ENCODE results near the gene CCR6.

Gene CCR6

GRCh38 chr6:167146977-167147376, 24.1 kb downstream of the CCR6 start:
- no peak for DNase-seq (ENCODE audit: low read depth)
- TF ChIP-seq POLR2A (IDR thresholded peaks at IDR 0.05; ENCODE audit: extremely low read depth, insufficient read length) (no peak), MYC (IDR thresholded peaks at IDR 0.05; ENCODE audit: low read depth, low read length) (no peak), MAX (IDR thresholded peaks at IDR 0.05; ENCODE audit: low read depth, low read length) (no peak)
- TF ChIP-seq, protein P1, sequence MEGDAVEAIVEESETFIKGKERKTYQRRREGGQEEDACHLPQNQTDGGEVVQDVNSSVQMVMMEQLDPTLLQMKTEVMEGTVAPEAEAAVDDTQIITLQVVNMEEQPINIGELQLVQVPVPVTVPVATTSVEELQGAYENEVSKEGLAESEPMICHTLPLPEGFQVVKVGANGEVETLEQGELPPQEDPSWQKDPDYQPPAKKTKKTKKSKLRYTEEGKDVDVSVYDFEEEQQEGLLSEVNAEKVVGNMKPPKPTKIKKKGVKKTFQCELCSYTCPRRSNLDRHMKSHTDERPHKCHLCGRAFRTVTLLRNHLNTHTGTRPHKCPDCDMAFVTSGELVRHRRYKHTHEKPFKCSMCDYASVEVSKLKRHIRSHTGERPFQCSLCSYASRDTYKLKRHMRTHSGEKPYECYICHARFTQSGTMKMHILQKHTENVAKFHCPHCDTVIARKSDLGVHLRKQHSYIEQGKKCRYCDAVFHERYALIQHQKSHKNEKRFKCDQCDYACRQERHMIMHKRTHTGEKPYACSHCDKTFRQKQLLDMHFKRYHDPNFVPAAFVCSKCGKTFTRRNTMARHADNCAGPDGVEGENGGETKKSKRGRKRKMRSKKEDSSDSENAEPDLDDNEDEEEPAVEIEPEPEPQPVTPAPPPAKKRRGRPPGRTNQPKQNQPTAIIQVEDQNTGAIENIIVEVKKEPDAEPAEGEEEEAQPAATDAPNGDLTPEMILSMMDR (IDR thresholded peaks at IDR 0.05; ENCODE audit: low read depth, low read length) = no peak
- H3K4me3 ChIP-seq (ENCODE audit: low read depth, low read length) = no peak overlapping the region

DNA sequence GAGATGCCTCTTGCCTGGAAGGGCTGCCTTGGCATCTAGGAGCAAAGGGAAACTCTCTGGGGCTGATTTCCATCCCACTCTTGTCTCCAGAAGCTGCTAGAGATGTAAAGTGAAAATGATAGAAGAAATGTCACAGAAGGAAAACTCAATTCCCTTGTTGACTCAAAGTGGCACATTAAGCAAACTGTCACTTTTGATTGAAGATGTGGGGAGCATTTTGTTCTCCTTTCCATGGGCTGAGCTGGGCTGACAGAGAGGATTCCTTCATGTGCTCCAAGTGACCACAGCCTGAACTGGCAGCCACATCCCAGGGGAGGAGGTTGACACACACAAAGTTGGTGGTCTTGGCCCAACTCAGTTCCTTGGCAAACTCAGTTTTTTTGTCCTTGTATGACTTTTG, 25.1 kb downstream of the CCR6 start:
- TF ChIP-seq POLR2A (IDR thresholded peaks at IDR 0.05; ENCODE audit: extremely low read depth, insufficient read length) (no peak), MYC (IDR thresholded peaks at IDR 0.05; ENCODE audit: low read depth, low read length) (no peak), MAX (IDR thresholded peaks at IDR 0.05; ENCODE audit: low read depth, low read length) (no peak)
- TF ChIP-seq, protein P1 (IDR thresholded peaks at IDR 0.05; ENCODE audit: low read depth, low read length) = no peak
- DNase-seq (ENCODE audit: low read depth) = no peak
- H3K4me3 ChIP-seq (ENCODE audit: low read depth, low read length) = no peak overlapping the region

GRCh38 chr6:167148997-167149396, 26.1 kb downstream of the CCR6 start:
- DNase-seq (ENCODE audit: low read depth) = no peak

DNA sequence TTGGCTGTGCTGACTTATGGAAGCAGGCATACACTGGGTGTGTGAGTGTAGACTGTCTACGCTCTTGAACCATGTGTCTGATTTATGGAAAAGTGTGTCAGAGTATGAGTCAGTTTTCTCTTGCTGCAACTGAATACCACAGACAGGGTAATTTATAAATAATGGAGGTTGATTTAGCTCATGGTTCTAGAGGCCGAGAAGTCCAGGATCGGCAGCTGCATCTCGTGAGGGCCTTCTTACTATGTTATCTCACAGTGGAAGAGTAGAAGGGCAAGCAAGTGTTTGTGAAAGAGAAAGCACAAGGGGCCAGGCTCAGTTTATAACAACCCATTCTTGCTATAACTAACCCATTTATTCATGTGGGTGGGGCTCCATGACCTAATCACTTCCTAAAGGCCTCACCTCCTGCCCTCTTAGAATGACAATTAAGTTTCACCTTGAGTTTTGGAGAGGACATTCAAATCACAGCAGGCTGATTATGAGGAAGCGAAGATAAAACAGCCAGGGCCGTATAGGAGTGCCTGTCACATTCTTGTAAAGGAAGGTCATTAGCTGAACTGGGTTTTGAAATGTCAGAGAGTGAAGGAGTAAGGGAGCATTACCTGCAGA, 28.1 kb downstream of the CCR6 start:
- no peak for TF ChIP-seq MYC (IDR thresholded peaks at IDR 0.05; ENCODE audit: low read depth, low read length)
- TF ChIP-seq, protein P1 (IDR thresholded peaks at IDR 0.05; ENCODE audit: low read depth, low read length) = no peak
- H3K4me3 ChIP-seq (ENCODE audit: low read depth, low read length) = no peak overlapping the region

More at GRCh38 chr6:167148997-167149396, 26.1 kb downstream of the CCR6 start:
- TF ChIP-seq, protein P1 (IDR thresholded peaks at IDR 0.05; ENCODE audit: low read depth, low read length) = no peak
- TF ChIP-seq MAX (IDR thresholded peaks at IDR 0.05; ENCODE audit: low read depth, low read length) (no peak), POLR2A (IDR thresholded peaks at IDR 0.05; ENCODE audit: extremely low read depth, insufficient read length) (no peak), MYC (IDR thresholded peaks at IDR 0.05; ENCODE audit: low read depth, low read length) (no peak)
- H3K4me3 ChIP-seq (ENCODE audit: low read depth, low read length) = no peak overlapping the region

GRCh38 chr6:167151648-167152047, 28.8 kb downstream of the CCR6 start:
- peak; percentile 46 for DNase-seq (ENCODE audit: low read depth)
- TF ChIP-seq, protein P1 (IDR thresholded peaks at IDR 0.05; ENCODE audit: low read depth, low read length) = no peak
- TF ChIP-seq MYC (IDR thresholded peaks at IDR 0.05; ENCODE audit: low read depth, low read length) (no peak), POLR2A (IDR thresholded peaks at IDR 0.05; ENCODE audit: extremely low read depth, insufficient read length) (no peak), MAX (IDR thresholded peaks at IDR 0.05; ENCODE audit: low read depth, low read length) (no peak)
- no peak overlapping the region for H3K4me3 ChIP-seq (ENCODE audit: low read depth, low read length)

More for the DNA sequence above, 28.1 kb downstream of the CCR6 start:
- no peak for DNase-seq (ENCODE audit: low read depth)

GRCh38 chr6:167152862-167153261, 30.0 kb downstream of the CCR6 start:
- TF ChIP-seq POLR2A (IDR thresholded peaks at IDR 0.05; ENCODE audit: extremely low read depth, insufficient read length) (no peak), MAX (IDR thresholded peaks at IDR 0.05; ENCODE audit: low read depth, low read length) (no peak), MYC (IDR thresholded peaks at IDR 0.05; ENCODE audit: low read depth, low read length) (no peak)
- TF ChIP-seq, protein P1 (IDR thresholded peaks at IDR 0.05; ENCODE audit: low read depth, low read length) = no peak
- DNase-seq (ENCODE audit: low read depth) = no peak
- H3K4me3 ChIP-seq (ENCODE audit: low read depth, low read length) = no peak overlapping the region
